Neural progenitor cell (in vitro differentiated cells): ENCODE measurements around the gene CTSE. TPM values are rescaled to one million over a fixed set of nuclear protein-coding genes. Genes with fewer than 3 reads are reported as not detected.

ENCODE experiments used
- DNase-seq: peaks from one replicate; pipeline ENCODE4 v3.0.0-alpha.2; 2016; ENCODE audit warnings: low spot score
- H2AFZ ChIP-seq: fragments of 200-600 bp; sonication (generic); replicated peaks from 2 replicates; pipeline ENCODE4 v1.6.1; 2016; ENCODE audit warnings: antibody characterized with exemption
- H3F3A ChIP-seq: fragments of 200-600 bp; sonication (generic); 2 replicates; pipeline ENCODE4 v1.6.1; 2016; ENCODE audit warnings: antibody characterized with exemption, low read depth
- H3K27ac ChIP-seq: fragments of 200-600 bp; sonication (generic); 2 replicates; pipeline ENCODE4 v1.5.1; 2016; ENCODE audit warnings: mild to moderate bottlenecking
- H3K27me3 ChIP-seq: fragments of 200-600 bp; sonication (generic); 2 replicates; pipeline ENCODE4 v1.6.1; 2016; ENCODE audit warnings: mild to moderate bottlenecking, moderate library complexity
- H3K36me3 ChIP-seq: fragments of 200-600 bp; sonication (generic); 2 replicates; pipeline ENCODE4 v1.5.1; 2016
- H3K4me1 ChIP-seq: fragments of 200-600 bp; sonication (generic); 2 replicates; pipeline ENCODE4 v1.6.1; 2016; ENCODE audit warnings: mixed run types
- H3K4me2 ChIP-seq: fragments of 200-600 bp; sonication (generic); 2 replicates; pipeline ENCODE4 v1.6.1; 2016
- H3K4me3 ChIP-seq: fragments of 200-600 bp; sonication (generic); 2 replicates; pipeline ENCODE4 v1.5.1; 2016
- H3K79me2 ChIP-seq: fragments of 200-600 bp; sonication (generic); 2 replicates; pipeline ENCODE4 v1.6.1; 2016; ENCODE audit warnings: low read depth
- H3K9ac ChIP-seq: fragments of 200-600 bp; sonication (generic); 2 replicates; pipeline ENCODE4 v1.6.1; 2016
- H3K9me3 ChIP-seq: fragments of 200-600 bp; sonication (generic); 2 replicates; pipeline ENCODE4 v1.5.1; 2016; ENCODE audit warnings: low read depth
- H4K20me1 ChIP-seq: fragments of 200-600 bp; sonication (generic); 2 replicates; pipeline ENCODE4 v1.6.1; 2016; ENCODE audit warnings: low read depth
- H3K27ac Mint-ChIP-seq: 3 replicates; pipeline ENCODE4 v1.8.0; 2021; ENCODE audit warnings: mixed read lengths
- H3K27me3 Mint-ChIP-seq: 2 replicates; pipeline ENCODE4 v1.8.0; 2022; ENCODE audit warnings: low read depth, mild to moderate bottlenecking, inconsistent platforms, moderate library complexity, mixed read lengths; ENCODE audit not compliant: insufficient read depth
- H3K36me3 Mint-ChIP-seq: 3 replicates; pipeline ENCODE4 v1.8.0; 2021; ENCODE audit warnings: mixed read lengths
- H3K4me1 Mint-ChIP-seq: 3 replicates; pipeline ENCODE4 v1.8.0; 2021; ENCODE audit warnings: mixed read lengths
- H3K4me3 Mint-ChIP-seq: 3 replicates; pipeline ENCODE4 v1.8.0; 2021; ENCODE audit warnings: mild to moderate bottlenecking, moderate library complexity, mixed read lengths
- H3K9me3 Mint-ChIP-seq: 3 replicates; pipeline ENCODE4 v1.8.0; 2020; ENCODE audit warnings: mixed read lengths
- CTCF ChIP-seq: fragments of 200-600 bp; sonication (generic); IDR thresholded peaks from 2 replicates; pipeline ENCODE4 v1.5.1; 2017; ENCODE audit warnings: antibody characterized with exemption, mild to moderate bottlenecking
- EZH2 ChIP-seq: fragments of 200-600 bp; sonication (generic); IDR thresholded peaks from 2 replicates; pipeline ENCODE4 v1.6.1; 2017; ENCODE audit warnings: antibody characterized with exemption, mild to moderate bottlenecking, moderate library complexity
- EZH2phosphoT487 ChIP-seq: fragments of 200-600 bp; sonication (generic); IDR thresholded peaks from 2 replicates; pipeline ENCODE4 v1.6.1; 2017; ENCODE audit warnings: antibody characterized with exemption
- total RNA-seq: library from RNA; depleted of rRNA; stranded (reverse); fragments of >200 nt; gene quantifications from 2 replicates; pipeline ENCODE4 v1.2.3, GENCODE V29; 2015; ENCODE audit warnings: low replicate concordance

CTSE gene
- total RNA-seq, 1 donor from 2014 or later: not detected

DNA sequence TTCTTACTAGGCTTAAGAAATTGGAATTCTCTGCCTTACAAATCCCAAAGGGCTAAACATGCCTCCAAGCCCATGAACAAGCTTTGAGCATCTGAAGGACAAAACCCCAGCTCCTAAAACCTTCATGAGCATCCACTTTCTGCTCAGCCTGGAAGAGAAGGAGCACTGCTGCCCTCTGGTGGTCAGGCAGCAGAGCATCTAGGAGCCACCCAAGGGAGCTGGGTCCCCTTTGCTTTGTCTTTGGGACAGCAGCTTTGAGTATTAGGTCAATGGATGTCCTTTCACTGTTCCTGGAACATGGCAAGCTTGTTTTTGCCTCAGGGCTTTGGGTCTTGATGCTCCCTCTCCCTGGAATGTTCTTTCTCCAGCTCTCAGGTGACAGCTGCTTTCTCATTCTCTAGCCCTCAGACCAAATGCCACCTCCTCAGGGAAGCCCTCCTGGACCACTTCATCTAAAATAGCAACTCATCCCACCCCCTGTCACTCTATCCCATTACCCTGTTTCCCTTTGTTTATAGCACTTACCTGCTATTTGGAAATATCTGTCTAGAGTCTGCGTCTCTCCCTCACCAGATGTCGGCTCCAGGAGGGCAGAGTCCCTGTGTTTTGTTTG is 46.2 kb downstream of the CTSE start:
- H3K4me1 ChIP-seq: peaks cover 7% of the 10 kb centered on the region
- Mint-ChIP-seq H3K4me1 (peaks cover 14% of the 10 kb centered on the region), H3K9me3 (peaks cover 6% of the 10 kb centered on the region), H3K27ac (peak overlapping the region; percentile 3), H3K4me3 (no peak overlapping the region), H3K36me3 (no peaks in the 10 kb centered on the region), H3K27me3 (peaks cover 14% of the 10 kb centered on the region)
- TF ChIP-seq EZH2phosphoT487: no peak
- TF ChIP-seq CTCF: peak; percentile 97
- TF ChIP-seq EZH2: no peak
- H3K27me3 ChIP-seq: no peaks in the 10 kb centered on the region
- H4K20me1 ChIP-seq: no peaks in the 10 kb centered on the region
- peaks cover 19% of the 10 kb centered on the region for H3F3A ChIP-seq
- peak; percentile 86 for DNase-seq
- no peak overlapping the region for H3K4me2 ChIP-seq
- no peaks in the 10 kb centered on the region for H3K36me3 ChIP-seq
- no peak overlapping the region for H3K9ac ChIP-seq
- H3K4me3 ChIP-seq: no peak overlapping the region
- H3K79me2 ChIP-seq: no peaks in the 10 kb centered on the region
- no peaks in the 10 kb centered on the region for H3K9me3 ChIP-seq
- no peak overlapping the region for H2AFZ ChIP-seq
- no peak overlapping the region for H3K27ac ChIP-seq

DNA sequence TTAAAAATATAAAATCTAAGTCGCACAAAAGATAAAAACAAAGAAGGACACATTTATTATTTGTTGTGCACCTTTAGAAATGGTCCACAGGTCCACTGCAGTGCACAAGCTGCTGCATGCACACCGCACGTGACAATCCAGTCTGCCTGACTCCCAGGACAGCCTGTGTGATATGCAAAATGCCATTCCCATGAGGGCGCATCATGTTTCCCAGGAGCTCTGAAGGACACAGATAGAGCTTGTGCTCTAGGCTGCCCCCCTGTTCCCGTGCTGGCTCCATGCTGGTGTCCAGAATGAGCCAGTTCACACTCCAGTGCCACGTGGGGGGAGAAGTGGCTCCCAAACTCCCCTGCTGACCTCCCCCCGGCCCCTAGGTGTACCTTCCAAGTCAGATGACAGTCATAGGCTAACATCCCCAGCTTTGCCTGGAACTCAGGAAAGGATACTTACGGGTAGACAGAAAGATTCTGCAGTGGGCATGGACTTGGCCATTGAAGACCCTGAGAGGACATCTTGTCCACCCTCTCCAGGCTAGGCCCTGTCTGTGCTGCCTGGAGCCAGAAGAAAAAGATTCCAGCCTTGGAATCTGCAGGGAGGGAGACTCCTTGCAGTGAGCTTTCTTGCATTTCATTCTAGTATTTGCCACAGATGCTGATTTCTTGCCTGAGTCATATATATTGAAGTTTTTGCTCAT is 46.8 kb downstream of the CTSE start:
- peak; percentile 18 for DNase-seq
- H3K9me3 Mint-ChIP-seq: peaks cover 6% of the 10 kb centered on the region
- Histone ChIP-seq H2AFZ (no peak overlapping the region), H3K27me3 (no peaks in the 10 kb centered on the region), H3K9me3 (no peaks in the 10 kb centered on the region), H4K20me1 (no peaks in the 10 kb centered on the region), H3K79me2 (no peaks in the 10 kb centered on the region), H3K4me2 (no peak overlapping the region), H3K9ac (no peak overlapping the region), H3K27ac (no peak overlapping the region), H3K36me3 (no peaks in the 10 kb centered on the region), H3K4me1 (peaks cover 5% of the 10 kb centered on the region), H3F3A (peaks cover 19% of the 10 kb centered on the region), H3K4me3 (no peak overlapping the region)
- peaks cover 14% of the 10 kb centered on the region for H3K27me3 Mint-ChIP-seq
- H3K36me3 Mint-ChIP-seq: no peaks in the 10 kb centered on the region
- H3K27ac Mint-ChIP-seq: peak overlapping the region; percentile 43
- TF ChIP-seq EZH2phosphoT487: no peak
- no peak for TF ChIP-seq EZH2
- TF ChIP-seq CTCF: no peak
- peaks cover 14% of the 10 kb centered on the region for H3K4me1 Mint-ChIP-seq
- H3K4me3 Mint-ChIP-seq: no peak overlapping the region

- Mint-ChIP-seq H3K27ac (peak overlapping the region; percentile 43), H3K36me3 (no peaks in the 10 kb centered on the region), H3K9me3 (peaks cover 6% of the 10 kb centered on the region), H3K4me3 (no peak overlapping the region), H3K27me3 (peaks cover 14% of the 10 kb centered on the region), H3K4me1 (peaks cover 14% of the 10 kb centered on the region)
- Histone ChIP-seq H3K36me3 (no peaks in the 10 kb centered on the region), H3K27me3 (no peaks in the 10 kb centered on the region), H3K79me2 (no peaks in the 10 kb centered on the region), H3F3A (peaks cover 19% of the 10 kb centered on the region), H3K9me3 (no peaks in the 10 kb centered on the region), H3K9ac (no peak overlapping the region), H3K4me3 (no peak overlapping the region), H4K20me1 (no peaks in the 10 kb centered on the region), H3K27ac (no peak overlapping the region), H3K4me2 (no peak overlapping the region), H2AFZ (no peak overlapping the region), H3K4me1 (peaks cover 5% of the 10 kb centered on the region)
- no peak for DNase-seq
- TF ChIP-seq CTCF (no peak), EZH2 (no peak), EZH2phosphoT487 (no peak)
Observed at GRCh38 chr1:205976036-205976435, 47.7 kb downstream of the CTSE start.
